ENCODE results near the gene SPAST.
"Not testable (repeated sequence)": the region's sequence is repeated elsewhere in the genome, so short reads cannot be mapped to it uniquely, and the experiment has no call there.

The SPAST gene

GRCh38 chr2:32063310-32064020 lies at the start of gene SPAST:
TSS of gene SPAST (plus strand) at chr2:32063556. CDS start at chr2:32063832, 276 bp downstream.
- DNase-seq: peak; percentile 98 to 99

GRCh38 chr2:32018789-32019482 lies 44.4 kb upstream of the SPAST start:
- not testable (repeated sequence) for DNase-seq

DNA sequence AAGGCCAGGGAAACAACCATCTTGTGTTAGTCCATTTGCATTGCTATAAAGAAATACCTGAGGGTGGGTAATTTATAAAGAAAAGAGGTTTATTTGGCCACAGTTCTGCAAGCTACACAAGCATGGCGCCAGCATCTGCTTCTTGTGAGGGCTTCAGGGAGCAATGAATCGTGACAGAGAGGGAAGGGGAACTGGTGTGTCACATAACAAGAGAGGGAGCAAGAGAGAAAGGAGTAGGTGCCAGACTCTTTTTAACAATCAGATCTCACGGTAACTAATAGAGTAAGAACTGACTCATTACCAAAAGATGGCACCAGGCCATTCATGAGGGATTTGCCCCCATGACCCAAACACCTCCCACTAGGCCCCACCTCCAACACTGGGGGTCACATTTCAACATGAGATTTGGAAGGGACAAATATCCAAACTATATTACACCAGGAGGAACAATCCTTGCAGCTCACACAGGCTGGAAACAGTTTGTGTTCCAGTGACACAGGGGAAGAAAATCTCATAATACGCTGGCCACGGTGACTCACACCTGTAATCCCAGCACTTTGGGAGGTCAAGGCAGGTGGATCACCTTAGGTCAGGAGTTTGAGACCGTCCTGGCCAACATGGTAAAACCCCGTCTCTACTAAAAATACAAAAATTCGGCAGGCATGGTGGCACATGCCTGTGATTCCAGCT lies 29.0 kb upstream of the SPAST start:
- not testable (repeated sequence) for DNase-seq

GRCh38 chr2:32039447-32040219 lies 23.7 kb upstream of the SPAST start, which contains the start of gene DPY30:
TSS of gene DPY30 (minus strand) at chr2:32039805. CDS start at chr2:32039456, 349 bp downstream.
- peak; percentile 94 to 95 for DNase-seq

GRCh38 chr2:32043561-32043960 lies 19.8 kb upstream of the SPAST start:
- no peak for DNase-seq

GRCh38 chr2:32051836-32052439 lies 11.4 kb upstream of the SPAST start:
- no peak for DNase-seq

- DNase-seq: not testable (repeated sequence)
Observed at GRCh38 chr2:32054583-32054982, 8.8 kb upstream of the SPAST start.

DNA sequence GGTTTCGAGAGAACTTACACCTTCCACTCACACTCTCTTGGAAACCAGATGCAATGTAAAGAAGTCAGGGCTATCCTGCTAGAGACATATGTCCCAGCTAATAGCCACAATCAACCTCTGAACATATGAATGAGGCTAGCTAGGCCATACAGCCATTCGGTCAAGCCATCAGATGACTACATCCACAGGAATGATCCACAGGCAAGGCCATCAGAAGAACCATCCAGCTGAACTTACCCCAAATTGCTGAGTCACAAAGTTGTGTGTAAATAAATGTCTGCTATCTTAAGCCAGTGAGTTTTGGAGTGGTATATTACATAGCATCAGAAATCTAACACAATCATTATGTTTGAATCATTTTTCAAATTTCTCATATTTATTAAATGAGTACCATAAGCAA lies 5.2 kb upstream of the SPAST start:
- DNase-seq: no peak

- no peak for DNase-seq
Observed at GRCh38 chr2:32060266-32060665, 3.1 kb upstream of the SPAST start.

DNA sequence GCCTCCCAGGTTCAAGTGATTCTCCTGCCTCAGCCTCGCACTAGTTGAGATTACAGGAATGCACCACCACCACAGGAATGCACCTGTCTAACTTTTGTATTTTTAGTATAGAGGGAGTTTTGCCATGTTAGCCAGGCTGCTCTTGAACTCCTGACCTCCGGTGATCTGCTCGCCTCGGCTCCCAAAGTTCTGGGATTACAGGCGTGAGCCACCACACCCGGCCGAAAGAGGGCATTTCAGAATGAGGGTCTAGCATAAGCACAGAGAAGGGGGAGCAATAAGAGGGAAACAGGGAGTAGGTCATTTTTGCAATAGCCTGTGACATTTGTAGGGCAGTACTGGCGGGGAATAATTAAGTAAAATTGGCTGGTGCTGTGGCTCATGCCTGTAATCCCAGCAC lies 1.9 kb upstream of the SPAST start:
- no peak for DNase-seq

- DNase-seq: peak; percentile 8 to 46
Observed at GRCh38 chr2:32061973-32062861, 1.1 kb upstream of the SPAST start.

DNA sequence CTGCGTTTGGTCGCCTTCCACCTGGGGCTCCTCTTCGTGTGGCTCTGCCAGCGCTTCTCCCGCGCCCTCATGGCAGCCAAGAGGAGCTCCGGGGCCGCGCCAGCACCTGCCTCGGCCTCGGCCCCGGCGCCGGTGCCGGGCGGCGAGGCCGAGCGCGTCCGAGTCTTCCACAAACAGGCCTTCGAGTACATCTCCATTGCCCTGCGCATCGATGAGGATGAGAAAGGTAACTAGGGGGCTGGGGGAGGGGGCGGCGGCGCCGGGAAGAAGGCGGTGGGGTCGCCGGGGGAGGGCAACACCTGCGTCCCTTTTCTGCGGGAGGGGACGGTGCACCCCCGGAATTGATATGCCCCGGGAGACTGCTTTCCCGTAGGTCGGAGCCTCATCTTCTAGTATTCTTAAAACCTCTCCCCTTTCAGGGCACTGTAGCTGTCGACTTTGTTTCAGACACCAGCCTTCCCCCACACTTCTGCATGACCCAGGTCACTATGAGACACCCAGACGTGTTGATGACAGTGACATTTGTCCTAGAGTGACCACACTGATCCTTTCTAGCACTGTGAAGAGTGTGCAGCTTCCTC lies 755 bp downstream of the SPAST start:
- no peak for DNase-seq

DNA sequence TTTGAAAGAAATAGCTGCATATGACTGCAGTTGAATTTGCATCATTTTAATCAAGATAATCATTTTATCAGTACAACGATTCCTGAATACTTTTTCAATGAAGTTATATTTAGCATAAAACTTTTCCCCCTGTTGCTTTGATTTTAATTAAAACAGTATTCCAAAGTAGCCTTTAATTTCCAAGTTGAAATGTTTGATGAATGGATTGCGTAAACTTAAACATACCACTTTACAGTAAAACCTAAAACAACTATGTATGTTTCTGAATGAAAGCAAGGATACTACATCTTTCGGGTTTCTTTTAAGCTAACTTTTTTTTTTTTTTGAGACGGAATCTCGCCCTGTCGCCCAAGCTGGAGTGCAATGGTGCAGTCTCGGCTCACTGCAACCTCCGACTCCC lies 1.4 kb downstream of the SPAST start:
- no peak for DNase-seq

DNA sequence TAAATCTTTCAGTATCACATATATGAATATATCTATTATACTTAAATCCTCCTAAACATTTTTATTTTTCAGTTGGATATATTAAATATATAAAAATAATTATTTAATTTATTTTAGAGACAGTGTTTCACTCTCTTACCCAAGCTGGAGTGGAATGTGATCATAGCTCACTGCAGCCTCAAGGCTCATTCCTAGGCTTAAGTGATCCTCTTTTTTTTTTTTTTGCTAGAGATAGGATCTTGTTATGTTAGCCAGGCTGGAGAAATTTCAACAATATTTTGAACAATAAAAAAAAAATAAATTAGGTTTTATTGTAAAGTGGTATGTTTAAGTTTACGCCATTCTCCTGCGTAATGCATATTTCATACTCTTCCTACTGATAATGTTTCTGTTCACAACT lies 4.2 kb downstream of the SPAST start:
- no peak for DNase-seq

- DNase-seq: no peak
Observed at GRCh38 chr2:32074134-32074506, 10.8 kb downstream of the SPAST start.

GRCh38 chr2:32095671-32096070 lies 32.3 kb downstream of the SPAST start:
- DNase-seq: no peak

DNA sequence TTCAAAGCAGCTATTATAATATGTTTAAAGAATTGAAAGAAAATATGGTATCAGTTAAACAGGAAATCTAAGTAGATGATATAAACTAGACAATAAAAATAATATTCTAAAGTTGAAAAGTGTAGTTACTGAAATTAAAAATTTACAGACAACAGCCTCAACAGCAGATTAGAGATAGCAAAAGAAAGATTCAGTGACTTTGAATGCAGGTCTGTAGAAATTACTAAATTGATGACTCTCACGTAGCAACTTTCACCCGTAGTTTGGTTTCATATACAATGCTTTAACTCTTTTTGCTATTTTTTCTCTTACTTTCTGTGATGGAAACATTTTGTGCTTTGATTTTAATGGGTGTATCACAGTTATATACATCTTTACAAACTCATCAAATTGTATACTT lies 44.8 kb downstream of the SPAST start:
- no peak for DNase-seq

GRCh38 chr2:32118055-32118454 lies 54.7 kb downstream of the SPAST start:
- DNase-seq: no peak

DNA sequence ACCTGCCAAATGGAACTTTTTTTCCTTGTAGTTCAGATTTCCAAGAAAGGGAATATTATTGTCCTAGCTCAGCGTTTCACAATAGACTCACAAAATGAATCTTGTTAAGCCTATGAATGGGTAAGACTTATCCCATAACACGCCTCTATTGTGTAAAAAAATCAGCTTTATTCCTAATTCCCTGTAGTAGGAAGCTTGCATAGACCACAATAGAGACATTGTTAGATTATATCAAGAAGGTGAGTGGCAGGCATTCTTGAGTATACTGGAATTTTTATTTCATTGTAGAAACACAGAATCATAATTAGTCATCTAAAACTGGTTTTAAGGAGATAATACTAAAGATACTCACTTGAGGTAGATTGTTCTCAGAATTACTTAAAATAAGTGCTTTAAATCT lies 55.8 kb downstream of the SPAST start:
- DNase-seq: no peak

DNA sequence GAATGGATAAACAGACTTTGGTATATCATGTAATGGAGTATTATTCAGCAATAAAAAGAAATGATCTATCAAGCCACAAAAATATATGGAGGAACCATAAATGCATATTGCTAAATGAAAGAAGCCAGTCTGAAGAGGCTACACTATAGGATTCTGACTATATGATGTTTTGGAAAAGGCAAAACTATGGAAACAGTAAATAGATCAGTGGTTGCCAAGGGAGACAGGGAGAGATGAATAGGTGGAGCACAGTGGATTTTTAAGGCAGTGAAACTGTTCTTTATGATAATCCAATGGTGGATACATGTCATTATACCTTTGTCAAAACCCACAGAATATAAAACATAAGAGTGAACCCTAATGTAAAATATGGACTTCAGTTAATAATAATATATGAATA lies 61.3 kb downstream of the SPAST start:
- no peak for DNase-seq

- no peak for DNase-seq
Observed at GRCh38 chr2:32128636-32129035, 65.3 kb downstream of the SPAST start.

Data from NCI-H2081 (cell line).